ENCODE measurements around the gene ABTB2. TPM values are rescaled to one million over a fixed set of nuclear protein-coding genes. Genes with fewer than 3 reads are reported as not detected.

ABTB2 gene
- total and polyA plus RNA-seq, 2 of the 8 experiments (the other 6 are each of a cell fraction or from before 2014, with no cell fraction given) = 7.7 to 10.2 TPM

DNA sequence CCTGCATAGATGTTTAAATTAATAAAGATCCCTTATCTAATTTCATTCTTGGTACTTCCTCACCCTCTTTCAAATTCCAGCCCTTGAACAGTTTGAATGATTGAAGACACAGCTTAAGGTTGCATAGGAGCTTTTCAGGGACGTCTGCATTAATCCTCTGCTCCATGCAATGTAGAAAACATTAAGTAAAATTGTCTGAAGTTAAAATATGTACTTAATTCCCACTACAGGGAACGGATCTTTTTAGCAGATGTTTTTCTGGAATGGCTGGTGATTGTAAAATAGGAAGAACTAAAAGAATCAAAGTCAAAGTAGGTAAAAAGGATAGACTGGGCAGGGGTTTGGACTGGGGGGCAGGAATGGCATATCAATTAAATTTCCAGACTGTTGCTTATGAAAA, 58.9 kb downstream of the ABTB2 start:
- DNase-seq (ENCODE audit: low read depth in 1 of 2, low spot score in 2 of 2) (no peak), FAIRE-seq (no peak)
- peaks cover 2 to 13% (median 7%) of the 10 kb centered on the region in 4 experiments; a peak in 6 of 7 replicates for H3K4me1 ChIP-seq (replicated peaks in 1 of 4; ENCODE audit: control insufficient read depth in 3 of 4, insufficient read depth in 4 of 4, low read length in 3 of 4)
- no peak overlapping the region for H3K9ac ChIP-seq (replicated peaks in 1 of 4; ENCODE audit: extremely low read depth in 1 of 4, low read depth in 3 of 4, low read length in 3 of 4)
- no peak overlapping the region for H3K23ac ChIP-seq (ENCODE audit: insufficient read length)
- 84% methylated on average over 2 of the region's 2 CpGs; no CpG with 5 or more reads in 1 of the 2 experiments for WGBS, 2 experiments (ENCODE audit: extremely low coverage in 1 of 2, insufficient coverage in 1 of 2, insufficient read length in 1 of 2, insufficient replicate concordance in 2 of 2, low coverage in 1 of 2, low lambda C conversion rate in 2 of 2, missing lambda C conversion rate in 1 of 2)
- H2BK120ac ChIP-seq (replicated peaks; ENCODE audit: low read depth, low read length) = no peak overlapping the region
- H3K18ac ChIP-seq (ENCODE audit: extremely low read depth, low read length) = no peak overlapping the region
- CTCF ChIA-PET (ENCODE audit: partially characterized antibody) = interaction anchor here (0.5 to 2.2 kb wide), 7 partner anchors 8 to 581 kb away, joined by 3 to 5 read pairs (median 3); no protein-coding TSS in a partner anchor
- H2BK5ac ChIP-seq (ENCODE audit: low read depth, low read length) = no peak overlapping the region
- H3K4me3 ChIP-seq (ENCODE audit: extremely low read depth in 1 of 4, insufficient read depth in 2 of 4, low read depth in 3 of 4, low read length in 4 of 4) = no peak overlapping the region
- H3K9me3 ChIP-seq (ENCODE audit: insufficient read depth in 2 of 2, low read depth in 1 of 2, low read length in 1 of 2) = no peaks in the 10 kb centered on the region
- no peaks in the 10 kb centered on the region; a peak in 1 of 4 replicates for H3K79me2 ChIP-seq (ENCODE audit: control insufficient read depth in 1 of 2, insufficient read depth in 2 of 2, low read length in 2 of 2)
- no peak overlapping the region for H2BK12ac ChIP-seq (ENCODE audit: low read depth, low read length)
- no peak overlapping the region for H3K27ac ChIP-seq (ENCODE audit: low read depth, low read length)
- H3K56ac ChIP-seq (replicated peaks; ENCODE audit: insufficient read length, low read depth, low read length) = no peak overlapping the region
- H2AK5ac ChIP-seq (ENCODE audit: low read depth, low read length) = no peak overlapping the region
- POLR2A ChIA-PET (ENCODE audit: partially characterized antibody) = no interaction called here
- no peak overlapping the region for H3K14ac ChIP-seq (ENCODE audit: insufficient read length)
- no peak overlapping the region for H3K4ac ChIP-seq (replicated peaks; ENCODE audit: insufficient read length, low read depth, low read length)
- peaks cover 0 to 2% of the 10 kb centered on the region in 2 experiments for H4K20me1 ChIP-seq (replicated peaks in 1 of 2; ENCODE audit: control insufficient read depth in 1 of 2, insufficient read depth in 2 of 2, low read length in 2 of 2)
- H3K79me1 ChIP-seq (ENCODE audit: low read depth, low read length) = no peaks in the 10 kb centered on the region; the same call in 1 of the 2 replicates
- no peaks in the 10 kb centered on the region for H3K36me3 ChIP-seq (ENCODE audit: control insufficient read depth in 2 of 4, insufficient read depth in 4 of 4, low read length in 3 of 4)
- H4K8ac ChIP-seq (ENCODE audit: extremely low read depth, insufficient read depth, low read length) = no peak overlapping the region
- no peaks in the 10 kb centered on the region for H3K27me3 ChIP-seq (replicated peaks in 1 of 4; ENCODE audit: control insufficient read depth in 3 of 4, extremely low read depth in 1 of 4, insufficient read depth in 3 of 4, low read length in 3 of 4)
- H3K4me2 ChIP-seq (ENCODE audit: insufficient read depth in 1 of 2, low read depth in 2 of 2, low read length in 2 of 2) = peak overlapping the region in 1 of 2 experiments; percentile 3; a peak in 1 of 4 replicates
- H2AFZ ChIP-seq (ENCODE audit: low read length) = no peak overlapping the region
- no peak overlapping the region for H2BK15ac ChIP-seq (ENCODE audit: low read length)
- H2BK20ac ChIP-seq (ENCODE audit: low read length) = no peak overlapping the region
- no peaks in the 10 kb centered on the region for H3K23me2 ChIP-seq (ENCODE audit: low read depth, low read length)
- no peak overlapping the region for H4K5ac ChIP-seq (ENCODE audit: insufficient read length, low read depth, low read length)
- H4K91ac ChIP-seq (replicated peaks; ENCODE audit: insufficient read length, low read length) = no peak overlapping the region
- no peak for TF ChIP-seq SP4 (IDR thresholded peaks at IDR 0.05; ENCODE audit: low read length)
- no peak for TF ChIP-seq KDM1A (IDR thresholded peaks at IDR 0.05; ENCODE audit: borderline replicate concordance, low read length)
- TF ChIP-seq CHD1 (IDR thresholded peaks at IDR 0.05; ENCODE audit: low read depth, low read length) = no peak
- TF ChIP-seq GTF2F1 (IDR thresholded peaks at IDR 0.05; ENCODE audit: borderline replicate concordance, low read depth, low read length) = no peak
- no peak for TF ChIP-seq JUND (IDR thresholded peaks at IDR 0.05; ENCODE audit: low read length)
- TF ChIP-seq SAP30 (IDR thresholded peaks at IDR 0.05; ENCODE audit: insufficient read depth, insufficient replicate concordance, low read length) = no peak
- TF ChIP-seq POLR2A (IDR thresholded peaks at IDR 0.05; ENCODE audit: control extremely low read depth in 1 of 2, low read depth in 2 of 2, low read length in 2 of 2) = no peak
- TF ChIP-seq HDAC6 (IDR thresholded peaks at IDR 0.05; ENCODE audit: low read depth, low read length) = no peak
- no peak for TF ChIP-seq TEAD4 (IDR thresholded peaks at IDR 0.05; ENCODE audit: low read depth, low read length)
- TF ChIP-seq SRF (IDR thresholded peaks at IDR 0.05; ENCODE audit: low read depth, low read length) = no peak
- no peak for TF ChIP-seq NRF1 (IDR thresholded peaks at IDR 0.05; ENCODE audit: low read depth, low read length)
- no peak for TF ChIP-seq SIX5 (IDR thresholded peaks at IDR 0.05; ENCODE audit: low read depth, low read length)
- TF ChIP-seq HDAC2 (IDR thresholded peaks at IDR 0.05; ENCODE audit: borderline replicate concordance in 1 of 2, low read depth in 2 of 2, low read length in 2 of 2) = no peak
- no peak for TF ChIP-seq BRCA1 (IDR thresholded peaks at IDR 0.05; ENCODE audit: low read depth, low read length)
- TF ChIP-seq PHF8 (conservative IDR thresholded peaks at IDR 0.05; ENCODE audit: low read depth, low read length) = no peak
- no peak for TF ChIP-seq CREB1 (IDR thresholded peaks at IDR 0.05)
